Right atrium auricular region (tissue), 2 donors: ENCODE results near the gene FOXN1. TPM values are rescaled to one million over a fixed set of nuclear protein-coding genes. Genes with fewer than 3 reads are reported as not detected.
"Not testable (repeated sequence)": the region's sequence is repeated elsewhere in the genome, so short reads cannot be mapped to it uniquely, and the experiment has no call there.

Experiments used
- DNase-seq: peaks from one replicate; pipeline ENCODE4 v3.0.0-alpha.2; 2019; ENCODE audit warnings: low spot score
- H3K27ac ChIP-seq, 2 donors: fragments of 200-600 bp; sonication (generic); 1 replicate in 1 of 2; 2 replicates in 1 of 2; pipeline ENCODE4 v1.5.1; 2016 to 2019
- H3K27me3 ChIP-seq, 2 donors: fragments of 200-600 bp; sonication (generic); one replicate each; pipeline versions ENCODE4 v1.5.1 to v1.6.0; 2017 to 2019
- H3K36me3 ChIP-seq: fragments of 200-600 bp; sonication (generic); one replicate; pipeline ENCODE4 v1.5.1; 2016
- H3K4me1 ChIP-seq, 2 donors: fragments of 200-600 bp; sonication (generic); one replicate each; pipeline versions ENCODE4 v1.5.1 to v1.6.0; 2017 to 2019
- H3K4me3 ChIP-seq, 2 donors: fragments of 200-600 bp; sonication (generic); 1 replicate in 1 of 2; 2 replicates in 1 of 2; pipeline ENCODE4 v1.5.1; 2017 to 2019; ENCODE audit warnings: mild to moderate bottlenecking in 1 of 2, moderate library complexity in 1 of 2
- H3K9me3 ChIP-seq, 2 donors: fragments of 200-600 bp; sonication (generic); one replicate each; pipeline ENCODE4 v1.5.1; 2019
- CTCF ChIP-seq, 2 donors: fragments of 200-600 bp; sonication (generic); IDR thresholded peaks; one replicate each; pipeline ENCODE4 v1.5.1; 2019; ENCODE audit warnings: antibody characterized with exemption in 2 of 2
- total RNA-seq, 2 donors: library from RNA; depleted of rRNA; stranded (reverse); fragments of >200 nt; gene quantifications; one replicate each; pipeline ENCODE4 v1.1.0, GENCODE V29; 2016

FOXN1 gene
- total RNA-seq, 2 donors from 2014 or later = not detected

- no peak for TF ChIP-seq CTCF (IDR thresholded peaks at IDR 0.05)
- no peak overlapping the region for H3K27ac ChIP-seq
- no peaks in the 10 kb centered on the region for H3K4me1 ChIP-seq
- no peak for DNase-seq
- no peaks in the 10 kb centered on the region for H3K36me3 ChIP-seq
- H3K9me3 ChIP-seq = no peaks in the 10 kb centered on the region
- no peak overlapping the region for H3K4me3 ChIP-seq
- no peaks in the 10 kb centered on the region for H3K27me3 ChIP-seq
Observed at GRCh38 chr17:28518132-28518531, 12.0 kb downstream of the FOXN1 start.

DNA sequence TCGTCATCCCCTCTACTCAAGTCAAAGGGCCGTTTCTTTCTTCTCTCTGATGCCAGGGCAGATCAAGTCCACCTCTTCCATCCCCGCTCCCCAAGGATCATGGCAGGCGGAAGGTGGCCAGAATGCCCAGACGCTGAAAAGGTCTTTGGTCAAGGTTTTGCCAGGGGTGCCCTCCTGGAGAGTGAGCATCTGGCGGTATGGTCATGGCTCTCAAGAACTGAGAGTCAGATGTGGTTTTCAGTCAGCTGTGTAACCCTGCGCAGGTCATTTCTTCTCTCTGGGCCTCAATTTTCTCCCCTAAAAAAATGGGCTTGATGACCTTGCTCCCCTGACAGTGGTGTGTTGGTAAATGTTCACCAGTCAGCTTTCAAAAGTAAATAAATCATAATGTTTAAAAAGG is 12.4 kb downstream of the FOXN1 start:
- H3K4me1 ChIP-seq = no peaks in the 10 kb centered on the region
- H3K36me3 ChIP-seq = no peaks in the 10 kb centered on the region
- DNase-seq = no peak
- no peak overlapping the region for H3K4me3 ChIP-seq
- H3K27ac ChIP-seq = no peak overlapping the region
- H3K9me3 ChIP-seq = no peaks in the 10 kb centered on the region
- no peak for TF ChIP-seq CTCF (IDR thresholded peaks at IDR 0.05)
- no peaks in the 10 kb centered on the region for H3K27me3 ChIP-seq

- no peak overlapping the region for H3K27ac ChIP-seq
- H3K4me1 ChIP-seq = no peaks in the 10 kb centered on the region
- H3K9me3 ChIP-seq = no peaks in the 10 kb centered on the region
- no peak for DNase-seq
- H3K27me3 ChIP-seq = no peaks in the 10 kb centered on the region
- no peak overlapping the region for H3K4me3 ChIP-seq
- TF ChIP-seq CTCF (IDR thresholded peaks at IDR 0.05) = no peak
- no peaks in the 10 kb centered on the region for H3K36me3 ChIP-seq
Observed at GRCh38 chr17:28519236-28519635, 13.1 kb downstream of the FOXN1 start.

DNA sequence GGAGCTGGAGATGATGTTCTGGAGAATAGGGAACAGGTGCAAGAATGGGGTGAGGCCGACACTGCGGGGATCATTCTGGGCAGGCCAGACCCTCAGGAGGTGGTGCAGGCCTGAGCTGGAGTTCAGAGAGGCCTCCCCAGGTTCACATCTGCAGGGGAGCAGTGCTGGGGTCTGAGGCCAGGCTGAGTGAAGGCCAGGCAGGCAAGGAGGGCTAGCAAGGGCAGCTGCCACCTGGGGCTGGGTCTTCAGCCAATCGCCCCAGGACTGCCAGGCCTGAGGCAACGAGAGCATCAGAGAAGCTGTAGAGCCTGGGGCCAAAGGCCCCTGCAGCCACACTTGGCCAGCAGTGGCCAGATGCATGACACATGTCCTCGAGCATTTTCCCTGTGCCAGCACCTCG is 14.5 kb downstream of the FOXN1 start:
- H3K4me1 ChIP-seq = no peaks in the 10 kb centered on the region
- no peaks in the 10 kb centered on the region for H3K27me3 ChIP-seq
- H3K27ac ChIP-seq = no peak overlapping the region
- no peaks in the 10 kb centered on the region for H3K36me3 ChIP-seq
- no peak for TF ChIP-seq CTCF (IDR thresholded peaks at IDR 0.05)
- no peaks in the 10 kb centered on the region for H3K9me3 ChIP-seq
- H3K4me3 ChIP-seq = no peak overlapping the region
- DNase-seq = no peak

DNA sequence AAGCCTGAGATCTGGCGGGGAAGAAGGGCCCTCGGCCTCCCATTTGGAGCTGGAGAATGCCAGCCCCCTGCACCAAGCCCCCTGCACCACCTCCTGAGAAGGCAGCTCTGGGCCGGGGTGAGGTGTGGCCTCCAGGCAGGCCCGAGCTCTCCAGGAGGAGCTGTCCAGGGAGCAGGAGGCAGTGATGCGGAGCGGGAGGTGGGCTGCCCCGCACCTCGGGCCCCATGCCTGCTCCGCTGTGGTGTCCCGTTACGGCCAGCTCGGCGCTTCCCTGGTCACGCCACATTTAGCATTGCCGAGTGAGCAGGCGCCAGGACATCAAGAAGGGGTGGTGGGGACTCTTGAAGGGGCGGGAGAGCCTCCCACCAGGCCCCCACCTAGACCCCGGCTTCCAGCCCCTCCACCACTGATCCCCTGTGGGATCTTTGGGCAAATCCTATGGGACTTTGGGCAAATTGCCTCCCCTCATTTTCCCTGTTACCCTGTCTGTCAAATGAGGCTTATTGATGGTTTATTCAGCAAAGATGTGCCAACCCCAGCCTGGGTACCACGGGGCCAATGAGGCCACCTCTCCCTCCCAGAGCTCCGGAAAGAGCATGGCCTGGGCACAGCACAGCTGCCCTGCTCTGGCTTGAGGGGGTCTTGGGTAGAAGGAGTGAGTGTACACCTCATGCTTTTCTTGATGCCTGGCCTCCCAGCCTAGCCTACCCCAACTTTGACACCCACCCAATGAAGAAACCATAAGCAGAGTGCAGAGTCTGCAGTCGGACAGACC is 15.3 kb downstream of the FOXN1 start:
- no peak for TF ChIP-seq CTCF (IDR thresholded peaks at IDR 0.05)
- Histone ChIP-seq H3K36me3 (no peaks in the 10 kb centered on the region), H3K27me3 (no peaks in the 10 kb centered on the region), H3K4me3 (no peak overlapping the region), H3K4me1 (no peaks in the 10 kb centered on the region), H3K27ac (no peak overlapping the region), H3K9me3 (no peaks in the 10 kb centered on the region)
- DNase-seq = no peak

DNA sequence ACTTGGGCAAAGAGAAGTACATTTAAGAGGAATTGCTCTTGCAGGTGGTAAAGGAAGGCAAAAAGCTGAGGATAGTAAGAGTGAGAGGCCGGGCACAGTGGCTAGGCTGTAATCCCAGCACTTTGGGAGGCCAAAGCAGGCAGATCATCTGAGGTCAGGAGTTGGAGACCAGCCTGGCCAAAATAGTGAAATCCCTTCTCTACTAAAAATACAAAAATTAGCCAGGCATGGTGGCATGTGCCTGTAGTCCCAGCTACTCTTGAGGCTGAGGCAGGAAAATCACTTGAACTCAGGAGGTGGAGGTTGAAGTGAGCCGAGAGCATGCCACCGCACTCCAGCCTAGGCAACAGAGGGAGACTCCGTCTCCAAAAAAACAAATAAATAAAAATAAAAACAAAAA is 16.1 kb downstream of the FOXN1 start:
- H3K36me3 ChIP-seq, H3K9me3 ChIP-seq, H3K27me3 ChIP-seq, H3K4me3 ChIP-seq, H3K27ac ChIP-seq, DNase-seq, H3K4me1 ChIP-seq: not testable (repeated sequence)
